Osteoblast (primary cell): ENCODE measurements around the gene ZBTB21. TPM values are rescaled to one million over a fixed set of nuclear protein-coding genes. Genes with fewer than 3 reads are reported as not detected.
"Not testable (repeated sequence)": the region's sequence is repeated elsewhere in the genome, so short reads cannot be mapped to it uniquely, and the experiment has no call there.

Source experiments
- DNase-seq: peaks from one replicate; pipeline ENCODE4 v3.0.0; 2011; ENCODE audit warnings: low spot score, mixed read lengths; ENCODE audit not compliant: insufficient read length; ENCODE audit errors: missing footprints
- H2AFZ ChIP-seq: 2 replicates; pipeline ENCODE4 v1.6.0; 2011; ENCODE audit warnings: mild to moderate bottlenecking, low read length
- H3K27ac ChIP-seq: 2 replicates; pipeline ENCODE4 v1.5.1; 2011; ENCODE audit warnings: mild to moderate bottlenecking, low read depth, low read length, moderate library complexity
- H3K27me3 ChIP-seq: 2 replicates; pipeline ENCODE4 v1.6.0; 2012; ENCODE audit warnings: mild to moderate bottlenecking, control low read depth, inconsistent platforms, low read length, moderate library complexity; ENCODE audit not compliant: insufficient read depth
- H3K36me3 ChIP-seq: 2 replicates; pipeline ENCODE4 v1.5.1; 2011; ENCODE audit warnings: mild to moderate bottlenecking, low read length, control low read depth, moderate library complexity; ENCODE audit not compliant: insufficient read depth
- H3K4me1 ChIP-seq: 2 replicates; pipeline ENCODE4 v1.5.1; 2011; ENCODE audit warnings: mild to moderate bottlenecking, low read length, control low read depth, moderate library complexity; ENCODE audit not compliant: insufficient read depth
- H3K4me2 ChIP-seq: 2 replicates; pipeline ENCODE4 v1.6.0; 2011; ENCODE audit warnings: mild to moderate bottlenecking, low read length; ENCODE audit not compliant: insufficient read depth
- H3K4me3 ChIP-seq: fragments of 200-600 bp; sonication (generic); 3 replicates; pipeline ENCODE4 v1.5.1; 2012; ENCODE audit warnings: mild to moderate bottlenecking, low read length, inconsistent platforms; ENCODE audit not compliant: insufficient read depth
- H3K79me2 ChIP-seq: 2 replicates; pipeline ENCODE4 v1.6.0; 2012; ENCODE audit warnings: mild to moderate bottlenecking, low read length, control low read depth, inconsistent platforms; ENCODE audit not compliant: insufficient read depth
- H3K9me3 ChIP-seq: 2 replicates; pipeline ENCODE4 v1.5.1; 2011; ENCODE audit warnings: low read depth, low read length, control low read depth
- H4K20me1 ChIP-seq: 2 replicates; pipeline ENCODE4 v1.6.0; 2012; ENCODE audit warnings: mild to moderate bottlenecking, low read length, control low read depth; ENCODE audit not compliant: insufficient read depth
- total RNA-seq: library from RNA; depleted of rRNA; stranded (reverse); fragments of >200 nt; gene quantifications from 2 replicates; pipeline ENCODE4 v1.2.3, GENCODE V29; 2012
- TF ChIP-seq, protein P1 (sequence below): IDR thresholded peaks from 2 replicates; pipeline ENCODE4 v1.5.1; 2011; ENCODE audit warnings: mild to moderate bottlenecking, low read depth, low read length, moderate library complexity; ENCODE audit errors: extremely low read depth

ZBTB21 gene
- total RNA-seq, 1 donor: 12.7 TPM

DNA sequence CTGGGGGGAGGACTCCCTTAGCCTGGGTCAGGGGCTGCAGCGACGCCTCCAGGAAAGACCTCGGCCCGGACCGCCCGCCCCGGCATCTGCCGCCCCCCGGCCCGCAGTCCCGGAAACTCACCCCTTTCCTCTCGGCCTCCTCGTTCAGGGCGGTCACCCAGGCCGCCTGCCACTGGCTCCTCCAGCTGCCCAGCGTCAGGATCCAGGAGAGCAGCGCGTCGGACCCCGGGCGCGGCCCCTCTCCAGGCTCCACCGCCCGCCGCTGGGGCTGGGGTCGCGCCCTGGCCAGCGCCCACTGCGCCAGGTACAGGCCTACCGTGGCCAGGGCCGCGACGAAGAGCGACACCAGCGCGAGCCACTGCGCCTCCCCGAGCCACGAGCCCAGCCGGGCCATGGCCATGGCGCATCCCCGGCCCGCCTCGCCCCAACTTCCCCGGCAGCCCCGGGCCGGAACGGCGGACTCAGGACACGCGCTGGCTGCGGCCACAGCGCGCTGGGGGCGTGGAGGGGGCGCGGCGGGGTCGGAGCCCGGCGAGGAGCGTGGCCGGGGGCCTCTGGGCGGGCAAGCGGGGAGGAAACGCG lies 56.8 kb downstream of the ZBTB21 start:
- Histone ChIP-seq H3K79me2 (peaks cover 48% of the 10 kb centered on the region), H2AFZ (peak overlapping the region; percentile 53), H3K4me3 (peak overlapping the region; percentile 76), H3K27ac (peak overlapping the region; percentile 49), H3K27me3 (no peaks in the 10 kb centered on the region), H3K9me3 (no peaks in the 10 kb centered on the region), H3K4me1 (peaks cover 27% of the 10 kb centered on the region), H4K20me1 (peaks cover 19% of the 10 kb centered on the region), H3K36me3 (no peaks in the 10 kb centered on the region), H3K4me2 (peak overlapping the region; percentile 86)
- DNase-seq: peak; percentile 87
- TF ChIP-seq, protein P1, sequence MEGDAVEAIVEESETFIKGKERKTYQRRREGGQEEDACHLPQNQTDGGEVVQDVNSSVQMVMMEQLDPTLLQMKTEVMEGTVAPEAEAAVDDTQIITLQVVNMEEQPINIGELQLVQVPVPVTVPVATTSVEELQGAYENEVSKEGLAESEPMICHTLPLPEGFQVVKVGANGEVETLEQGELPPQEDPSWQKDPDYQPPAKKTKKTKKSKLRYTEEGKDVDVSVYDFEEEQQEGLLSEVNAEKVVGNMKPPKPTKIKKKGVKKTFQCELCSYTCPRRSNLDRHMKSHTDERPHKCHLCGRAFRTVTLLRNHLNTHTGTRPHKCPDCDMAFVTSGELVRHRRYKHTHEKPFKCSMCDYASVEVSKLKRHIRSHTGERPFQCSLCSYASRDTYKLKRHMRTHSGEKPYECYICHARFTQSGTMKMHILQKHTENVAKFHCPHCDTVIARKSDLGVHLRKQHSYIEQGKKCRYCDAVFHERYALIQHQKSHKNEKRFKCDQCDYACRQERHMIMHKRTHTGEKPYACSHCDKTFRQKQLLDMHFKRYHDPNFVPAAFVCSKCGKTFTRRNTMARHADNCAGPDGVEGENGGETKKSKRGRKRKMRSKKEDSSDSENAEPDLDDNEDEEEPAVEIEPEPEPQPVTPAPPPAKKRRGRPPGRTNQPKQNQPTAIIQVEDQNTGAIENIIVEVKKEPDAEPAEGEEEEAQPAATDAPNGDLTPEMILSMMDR: no peak

DNA sequence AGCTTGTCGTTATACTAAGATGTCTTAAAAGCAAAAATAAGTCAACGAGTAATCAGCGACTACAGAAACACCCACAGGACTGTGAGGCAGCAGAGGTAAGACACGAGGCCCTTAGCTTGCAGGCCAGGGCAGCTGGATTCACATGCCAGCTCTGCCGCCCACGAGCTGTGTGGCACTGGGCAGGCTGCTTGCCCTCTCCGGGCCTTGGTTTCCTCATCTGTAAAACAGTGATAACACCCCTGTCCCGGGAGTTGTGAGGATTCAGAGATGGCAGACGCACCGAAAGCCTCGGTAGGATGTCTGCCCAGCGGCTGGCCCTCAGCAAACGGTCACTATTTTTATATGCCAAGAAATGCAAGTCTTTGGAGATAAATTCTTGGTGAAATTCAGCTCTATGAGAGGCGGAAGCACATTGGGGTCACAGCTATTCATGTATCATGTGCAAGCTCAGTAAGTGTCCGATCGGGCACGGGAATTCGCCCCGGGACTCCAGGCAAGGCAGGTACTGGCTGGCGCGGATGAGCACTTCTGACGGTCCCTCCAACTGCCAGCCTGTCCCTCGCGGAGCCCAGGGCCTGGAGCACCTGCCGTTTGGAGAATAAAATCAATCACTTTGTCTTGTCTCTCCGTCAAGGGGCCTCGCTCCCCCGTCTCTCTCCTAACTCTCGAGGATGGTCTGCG lies 57.5 kb downstream of the ZBTB21 start:
- H3K4me3 ChIP-seq: peak overlapping the region; percentile 76
- H3K27ac ChIP-seq: peak overlapping the region; percentile 49
- peak overlapping the region; percentile 53 for H2AFZ ChIP-seq
- peak overlapping the region; percentile 86 for H3K4me2 ChIP-seq
- peak; percentile 76 for DNase-seq
- TF ChIP-seq, protein P1: no peak
- no peaks in the 10 kb centered on the region for H3K9me3 ChIP-seq
- H3K36me3 ChIP-seq: no peaks in the 10 kb centered on the region
- H3K4me1 ChIP-seq: peaks cover 27% of the 10 kb centered on the region
- H4K20me1 ChIP-seq: peaks cover 22% of the 10 kb centered on the region
- no peaks in the 10 kb centered on the region for H3K27me3 ChIP-seq
- peaks cover 51% of the 10 kb centered on the region for H3K79me2 ChIP-seq

DNA sequence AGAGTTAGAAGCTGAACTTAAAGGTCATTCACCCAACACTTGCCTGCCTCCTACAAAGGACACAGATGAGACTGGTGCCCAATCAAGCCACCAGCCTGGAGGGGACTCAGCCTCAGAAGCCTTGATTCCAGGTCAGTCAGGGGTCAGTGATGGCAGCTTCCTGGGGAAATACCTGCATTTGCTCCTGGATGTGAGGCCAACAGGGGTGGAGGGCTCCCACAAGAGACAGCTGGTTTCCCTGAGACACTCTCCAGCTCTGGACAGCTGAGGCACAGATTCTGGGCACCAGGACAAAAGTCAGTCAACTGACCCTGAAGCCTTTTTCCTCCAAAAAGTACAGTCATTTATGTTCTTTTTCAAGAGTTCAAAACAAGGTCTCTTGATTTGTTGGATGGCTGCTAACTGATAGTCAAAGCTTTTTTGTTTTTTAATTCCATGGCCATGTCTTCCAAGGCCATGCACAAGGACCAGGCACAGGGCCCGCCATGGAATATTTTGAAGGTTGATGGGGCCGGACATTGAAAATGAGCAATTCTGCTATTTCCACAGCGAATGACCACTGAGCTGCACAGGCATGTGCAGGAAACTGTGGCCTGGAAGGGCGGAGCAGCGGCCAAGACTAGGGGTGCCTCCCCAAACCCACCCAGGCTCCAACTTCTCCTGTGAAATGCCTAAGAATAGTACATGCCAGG lies 58.1 kb downstream of the ZBTB21 start:
- peak; percentile 70 for DNase-seq
- Histone ChIP-seq H3K27ac (no peak overlapping the region), H3K4me3 (peak overlapping the region; percentile 76), H3K4me1 (peaks cover 25% of the 10 kb centered on the region), H3K4me2 (peak overlapping the region; percentile 86), H3K27me3 (no peaks in the 10 kb centered on the region), H3K79me2 (peaks cover 57% of the 10 kb centered on the region), H3K36me3 (no peaks in the 10 kb centered on the region), H2AFZ (no peak overlapping the region), H3K9me3 (no peaks in the 10 kb centered on the region), H4K20me1 (peaks cover 24% of the 10 kb centered on the region)
- TF ChIP-seq, protein P1: no peak

DNA sequence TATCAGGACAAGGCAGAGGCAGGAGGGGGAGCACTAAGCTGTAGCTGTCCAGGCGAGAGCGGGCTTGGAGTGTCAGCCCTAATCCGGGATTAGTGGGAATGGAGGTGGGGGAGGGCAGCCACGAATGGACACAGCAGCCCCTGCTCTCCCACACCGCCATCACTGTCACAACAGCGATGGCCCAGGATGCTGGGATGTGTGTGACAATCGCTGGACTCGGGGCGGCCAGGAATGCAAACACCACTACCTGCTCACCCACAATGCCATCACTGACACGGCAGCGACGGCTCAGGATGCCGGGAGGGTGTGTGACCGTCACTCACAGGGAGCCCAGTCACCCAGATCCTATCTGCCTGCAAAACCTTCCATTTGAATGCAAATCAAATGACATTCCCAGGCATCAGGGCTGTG lies 59.2 kb downstream of the ZBTB21 start:
- H3K4me1 ChIP-seq: peaks cover 21% of the 10 kb centered on the region
- H3K27ac ChIP-seq: no peak overlapping the region
- peaks cover 24% of the 10 kb centered on the region for H4K20me1 ChIP-seq
- TF ChIP-seq, protein P1: no peak
- H3K9me3 ChIP-seq: no peaks in the 10 kb centered on the region
- H3K4me2 ChIP-seq: no peak overlapping the region
- peak; percentile 42 for DNase-seq
- no peak overlapping the region for H2AFZ ChIP-seq
- H3K4me3 ChIP-seq: no peak overlapping the region
- H3K27me3 ChIP-seq: no peaks in the 10 kb centered on the region
- no peaks in the 10 kb centered on the region for H3K36me3 ChIP-seq
- H3K79me2 ChIP-seq: peaks cover 66% of the 10 kb centered on the region

DNA sequence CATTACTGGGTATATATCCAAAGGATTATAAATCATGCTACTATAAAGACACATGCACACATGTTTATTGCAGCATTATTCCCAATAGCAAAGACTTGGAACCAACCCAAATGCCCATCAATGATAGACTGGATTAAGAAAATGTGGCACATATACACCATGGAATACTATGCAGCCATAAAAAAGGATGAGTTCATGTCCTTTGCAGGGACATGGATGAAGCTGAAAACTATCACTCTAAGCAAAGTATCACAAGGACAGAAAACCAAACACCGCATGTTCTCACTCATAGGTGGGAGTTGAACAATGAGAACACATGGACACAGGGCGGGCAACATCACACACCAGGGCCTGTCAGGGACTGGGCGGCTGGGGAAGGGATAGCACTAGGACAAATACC lies 60.5 kb downstream of the ZBTB21 start:
- H3K27ac ChIP-seq, H3K4me3 ChIP-seq, H2AFZ ChIP-seq, H3K4me2 ChIP-seq, H3K27me3 ChIP-seq, H3K9me3 ChIP-seq, DNase-seq, H3K36me3 ChIP-seq: not testable (repeated sequence)
- H3K79me2 ChIP-seq: peaks cover 79% of the 10 kb centered on the region
- H3K4me1 ChIP-seq: peaks cover 21% of the 10 kb centered on the region
- H4K20me1 ChIP-seq: peaks cover 24% of the 10 kb centered on the region
